Gastroesophageal sphincter (tissue), 3 donors: ENCODE results near the gene MMADHC.

Experiments
- CTCF ChIP-seq, 4 experiments: fragments of 200-600 bp in 2 of 4; fragments of 450-650 bp in 2 of 4; sonication (generic) in 1 of 4; IDR thresholded peaks; one replicate each; pipeline ENCODE4 v1.5.1; 2017 to 2019; ENCODE audit warnings: antibody characterized with exemption in 4 of 4, mild to moderate bottlenecking in 2 of 4, moderate library complexity in 2 of 4
- EP300 ChIP-seq: sonication (generic); formaldehyde crosslinking; IDR thresholded peaks from one replicate; pipeline ENCODE4 v1.6.1; 2017; ENCODE audit warnings: antibody characterized with exemption, mild to moderate bottlenecking
- POLR2A ChIP-seq, 2 donors: fragments of 450-650 bp; IDR thresholded peaks; one replicate each; pipeline ENCODE4 v1.6.1; 2017; ENCODE audit warnings: antibody characterized with exemption in 2 of 2, mild to moderate bottlenecking in 2 of 2, moderate library complexity in 1 of 2
- POLR2AphosphoS5 ChIP-seq: sonication (generic); formaldehyde crosslinking; IDR thresholded peaks from one replicate; pipeline ENCODE4 v1.6.1; 2017; ENCODE audit warnings: antibody characterized with exemption

GRCh38 chr2:149596471-149596870 lies 8.9 kb upstream of the MMADHC start:
- no peak for TF ChIP-seq CTCF (IDR thresholded peaks at IDR 0.05)
- TF ChIP-seq EP300: no peak
- no peak for TF ChIP-seq POLR2AphosphoS5
- no peak for TF ChIP-seq POLR2A (IDR thresholded peaks at IDR 0.05)
